ENCODE results near the gene DHX38.

DNA sequence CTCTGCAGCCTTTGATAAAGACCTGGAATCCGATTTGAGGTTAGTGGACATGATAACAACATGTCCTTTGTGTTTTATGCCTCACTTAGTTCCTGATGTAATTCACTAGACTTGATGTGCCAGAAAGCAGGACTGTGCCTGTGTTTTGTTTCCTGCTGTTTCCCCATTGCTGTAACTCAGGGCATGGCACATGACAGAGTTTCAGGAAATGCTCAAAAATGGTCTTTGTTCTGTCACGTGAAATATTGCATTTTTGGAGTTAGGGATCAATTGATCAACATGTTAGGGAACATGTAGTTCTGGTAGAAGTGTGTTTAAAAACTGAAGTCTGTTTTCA is 32.8 kb downstream of the DHX38 start:
- TF ChIP-seq, protein P1, sequence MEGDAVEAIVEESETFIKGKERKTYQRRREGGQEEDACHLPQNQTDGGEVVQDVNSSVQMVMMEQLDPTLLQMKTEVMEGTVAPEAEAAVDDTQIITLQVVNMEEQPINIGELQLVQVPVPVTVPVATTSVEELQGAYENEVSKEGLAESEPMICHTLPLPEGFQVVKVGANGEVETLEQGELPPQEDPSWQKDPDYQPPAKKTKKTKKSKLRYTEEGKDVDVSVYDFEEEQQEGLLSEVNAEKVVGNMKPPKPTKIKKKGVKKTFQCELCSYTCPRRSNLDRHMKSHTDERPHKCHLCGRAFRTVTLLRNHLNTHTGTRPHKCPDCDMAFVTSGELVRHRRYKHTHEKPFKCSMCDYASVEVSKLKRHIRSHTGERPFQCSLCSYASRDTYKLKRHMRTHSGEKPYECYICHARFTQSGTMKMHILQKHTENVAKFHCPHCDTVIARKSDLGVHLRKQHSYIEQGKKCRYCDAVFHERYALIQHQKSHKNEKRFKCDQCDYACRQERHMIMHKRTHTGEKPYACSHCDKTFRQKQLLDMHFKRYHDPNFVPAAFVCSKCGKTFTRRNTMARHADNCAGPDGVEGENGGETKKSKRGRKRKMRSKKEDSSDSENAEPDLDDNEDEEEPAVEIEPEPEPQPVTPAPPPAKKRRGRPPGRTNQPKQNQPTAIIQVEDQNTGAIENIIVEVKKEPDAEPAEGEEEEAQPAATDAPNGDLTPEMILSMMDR (IDR thresholded peaks at IDR 0.05) = no peak
- TF ChIP-seq POLR2A (IDR thresholded peaks at IDR 0.05) = no peak
